GM21367 (cell line): ENCODE data around the gene NCOA1.
"Not testable (repeated sequence)": the region's sequence is repeated elsewhere in the genome, so short reads cannot be mapped to it uniquely, and the experiment has no call there.

Experiments
- ATAC-seq: cut with Tn5 transposase; IDR thresholded peaks from one replicate; pipeline ENCODE4 v1.9.1; 2021; ENCODE audit not compliant: unreplicated experiment

NCOA1 gene

DNA sequence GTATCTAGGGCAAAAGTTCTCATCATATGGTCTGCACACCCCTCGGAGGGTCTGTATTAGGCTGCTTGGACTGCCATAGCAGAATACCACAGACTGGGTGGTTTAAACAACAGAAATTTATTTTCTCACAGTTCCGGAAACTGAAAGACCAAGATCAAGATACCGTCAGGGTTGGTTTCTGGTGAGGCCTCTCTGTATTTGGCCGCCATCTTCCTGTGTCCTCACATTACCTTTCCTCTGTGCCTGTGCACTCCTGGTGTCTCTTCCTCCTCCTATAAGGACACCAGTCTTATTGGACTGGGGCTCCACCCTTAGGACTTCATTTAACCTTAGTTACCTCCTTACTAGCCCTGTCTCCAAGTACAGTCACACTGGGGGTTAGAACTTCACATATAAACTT is 132.5 kb downstream of the NCOA1 start:
- ATAC-seq: no peak

GRCh38 chr2:24625728-24626127 is 134.7 kb downstream of the NCOA1 start:
- ATAC-seq: no peak

DNA sequence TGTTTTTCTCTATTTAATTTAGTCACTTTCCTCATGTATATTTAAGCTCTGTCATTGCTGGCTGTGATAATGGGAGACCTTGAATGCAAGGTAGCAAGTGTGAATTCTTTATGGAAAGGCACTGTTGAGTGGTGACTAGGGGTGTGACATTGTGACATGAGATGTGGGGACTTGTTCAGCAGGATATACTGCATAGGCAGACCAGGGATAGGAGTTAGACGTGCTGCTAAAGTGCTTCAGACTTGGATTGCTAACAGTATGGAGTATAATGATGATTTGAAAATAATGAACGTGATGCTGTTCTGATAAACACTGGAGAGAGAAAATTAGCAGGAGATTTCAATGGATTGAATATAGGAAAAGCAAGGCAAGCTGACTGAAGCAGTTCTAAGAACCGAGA is 135.1 kb downstream of the NCOA1 start:
- ATAC-seq: no peak

DNA sequence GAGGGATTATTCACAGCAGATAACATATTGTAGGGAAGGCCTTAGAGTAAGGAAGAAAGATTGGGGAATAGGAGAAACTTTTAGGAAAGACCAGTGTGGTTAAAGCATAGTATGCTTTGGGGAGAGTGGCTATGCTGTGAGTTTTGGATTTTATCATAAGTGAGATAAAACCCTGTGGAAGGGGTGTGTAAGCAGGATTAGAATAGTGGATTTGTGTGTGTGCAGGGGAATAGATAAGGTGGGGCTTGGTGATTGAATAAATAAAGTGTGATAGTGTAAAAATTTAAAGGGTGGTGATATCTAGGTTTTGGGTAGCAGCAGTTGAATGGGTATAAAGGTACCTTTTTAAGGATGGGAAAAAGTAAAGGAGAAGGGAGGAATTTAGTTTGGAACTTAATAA is 137.7 kb downstream of the NCOA1 start:
- no peak for ATAC-seq

GRCh38 chr2:24632172-24632571 is 141.1 kb downstream of the NCOA1 start:
- no peak for ATAC-seq

DNA sequence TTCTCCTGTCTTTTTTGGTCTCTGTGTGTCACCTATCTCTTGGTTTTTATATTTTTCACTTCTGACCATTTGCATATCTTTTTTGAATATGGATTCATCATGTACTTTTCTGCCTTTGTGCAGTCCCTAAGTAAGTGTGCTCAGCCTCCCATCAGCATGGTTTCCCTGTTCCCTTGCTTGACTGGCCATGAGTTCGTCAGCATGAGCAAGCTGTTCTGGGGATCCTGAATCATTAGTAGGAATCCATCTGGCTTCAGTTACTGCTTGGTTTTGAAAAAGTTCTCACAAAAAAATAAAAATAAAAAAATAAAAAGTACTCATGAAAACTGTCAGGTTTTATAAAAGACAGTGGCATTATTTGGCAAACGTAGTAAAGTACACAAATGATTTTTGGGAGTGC is 144.1 kb downstream of the NCOA1 start:
- no peak for ATAC-seq

- ATAC-seq: no peak
Measured at GRCh38 chr2:24638568-24638967, 147.5 kb downstream of the NCOA1 start.

- ATAC-seq: no peak
Measured at GRCh38 chr2:24642351-24642750, 151.3 kb downstream of the NCOA1 start.

GRCh38 chr2:24643051-24643450 is 152.0 kb downstream of the NCOA1 start:
- no peak for ATAC-seq

- ATAC-seq: no peak
Measured at GRCh38 chr2:24644032-24644431, 153.0 kb downstream of the NCOA1 start.

GRCh38 chr2:24650997-24651642 is 160.1 kb downstream of the NCOA1 start:
- no peak for ATAC-seq

- no peak for ATAC-seq
Measured at GRCh38 chr2:24651643-24652003, 160.6 kb downstream of the NCOA1 start.

DNA sequence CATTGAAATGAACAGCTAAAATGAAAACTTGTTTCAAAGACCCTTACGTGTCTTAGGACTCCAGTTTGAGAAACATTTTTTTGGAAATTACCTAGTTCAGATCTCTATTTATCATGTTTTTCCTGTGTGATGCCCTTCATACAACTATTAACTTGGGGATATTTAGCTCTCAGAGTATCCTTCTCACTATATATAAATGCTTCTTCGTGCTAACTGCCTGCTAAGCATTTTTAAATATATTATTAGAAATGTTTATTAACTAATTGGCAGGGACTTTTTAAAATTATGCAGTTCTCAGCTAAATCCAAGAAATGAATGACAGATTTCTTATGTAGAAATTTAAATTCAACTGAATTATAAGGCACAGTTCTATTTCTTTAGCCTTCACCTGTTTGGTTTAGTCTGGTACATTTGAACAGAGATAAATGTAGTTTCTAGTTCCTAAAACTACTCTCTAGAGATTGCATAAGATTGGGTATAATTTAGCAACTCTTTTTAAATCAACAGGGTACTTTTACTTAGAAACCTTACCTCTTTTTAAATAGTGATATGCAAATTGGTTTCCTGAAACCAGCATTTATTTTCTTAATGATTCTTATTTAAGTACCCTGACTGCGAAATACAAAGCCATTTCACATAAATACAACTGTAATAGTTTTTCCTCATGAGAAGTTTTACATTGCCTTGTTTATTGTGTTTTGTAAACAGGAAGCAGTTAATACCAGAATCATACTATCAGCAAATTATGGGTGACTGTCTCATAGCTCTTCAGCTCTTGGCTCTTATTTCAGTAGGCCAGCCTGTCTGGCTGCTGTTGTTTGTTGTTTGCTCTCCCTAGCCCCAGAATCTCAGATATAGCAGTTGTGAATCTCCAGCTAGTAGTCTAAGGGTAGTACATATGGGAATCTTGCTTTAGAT is 161.5 kb downstream of the NCOA1 start:
- no peak for ATAC-seq

- ATAC-seq: no peak
Measured at GRCh38 chr2:24657818-24658217, 166.8 kb downstream of the NCOA1 start.

DNA sequence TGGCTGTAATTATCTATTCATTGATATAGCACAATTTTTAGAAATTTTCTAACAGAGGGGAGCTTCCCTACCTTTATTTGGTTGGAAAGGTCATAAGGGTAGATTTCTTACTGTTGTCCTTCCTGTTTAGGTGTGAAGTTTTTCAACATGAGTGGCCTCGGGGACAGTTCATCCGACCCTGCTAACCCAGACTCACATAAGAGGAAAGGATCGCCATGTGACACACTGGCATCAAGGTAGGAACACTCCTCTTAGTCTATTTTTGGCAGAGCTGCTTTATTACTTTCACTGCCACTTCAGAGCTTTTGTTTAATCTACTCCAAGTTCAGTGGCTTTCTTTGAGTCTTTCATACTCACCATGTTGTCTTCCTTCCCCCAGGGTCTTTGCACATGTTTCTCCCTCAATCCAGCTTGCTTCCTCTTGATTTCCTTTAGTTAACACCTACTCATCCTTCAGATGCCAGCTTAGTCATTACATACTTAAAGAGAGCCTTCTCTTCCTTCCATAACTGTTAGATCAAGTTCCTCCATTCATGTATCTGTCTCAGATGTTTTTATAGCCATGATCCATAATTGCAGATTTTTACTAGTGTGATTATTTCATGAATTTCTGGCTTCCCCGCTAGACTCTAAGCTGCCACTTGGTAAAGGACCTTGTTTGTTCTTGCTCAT is 167.6 kb downstream of the NCOA1 start:
- ATAC-seq: no peak

- ATAC-seq: no peak
Measured at GRCh38 chr2:24659862-24660261, 168.8 kb downstream of the NCOA1 start.

- ATAC-seq: no peak
Measured at GRCh38 chr2:24667542-24667941, 176.5 kb downstream of the NCOA1 start.

- ATAC-seq: no peak
Measured at GRCh38 chr2:24671230-24671629, 180.2 kb downstream of the NCOA1 start.

DNA sequence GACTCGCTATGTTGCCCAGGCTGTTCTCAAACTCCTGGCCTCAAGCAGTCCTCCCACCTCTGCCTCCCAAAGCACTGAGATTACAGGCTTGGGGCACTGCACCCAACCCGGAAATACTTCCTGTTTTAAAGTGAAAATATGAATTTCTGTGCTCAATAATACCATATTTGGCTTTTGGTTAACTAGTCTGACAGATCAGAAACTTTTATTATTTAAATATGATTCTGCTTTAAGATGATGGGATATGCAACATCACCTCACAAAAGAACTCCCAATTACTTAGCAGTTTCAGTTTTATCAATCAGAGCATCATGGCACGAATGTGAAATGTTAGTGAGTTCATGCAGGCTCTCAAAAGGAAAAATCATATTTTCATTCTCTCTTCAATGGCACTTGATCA is 181.5 kb downstream of the NCOA1 start:
- no peak for ATAC-seq

DNA sequence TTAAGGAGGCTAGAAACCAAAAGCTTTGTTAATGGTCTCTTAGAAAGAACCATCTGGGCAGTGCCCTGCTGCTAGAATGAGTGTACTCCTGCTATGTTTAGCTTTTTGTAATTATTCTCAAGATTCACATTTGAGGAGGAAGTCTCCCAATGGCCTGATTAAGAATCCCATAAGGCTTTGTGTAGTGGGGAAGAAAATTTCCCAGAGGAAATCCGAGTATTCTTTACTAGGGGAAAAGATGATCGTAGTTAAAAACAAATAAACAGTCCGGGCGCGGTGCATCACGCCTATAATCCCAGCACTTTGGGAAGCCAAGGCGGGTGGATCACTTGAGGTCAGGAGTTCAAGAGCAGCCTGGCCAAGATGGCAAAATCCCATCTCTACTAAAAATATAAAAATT is 184.3 kb downstream of the NCOA1 start:
- no peak for ATAC-seq

GRCh38 chr2:24676493-24676892 is 185.4 kb downstream of the NCOA1 start:
- ATAC-seq: no peak

DNA sequence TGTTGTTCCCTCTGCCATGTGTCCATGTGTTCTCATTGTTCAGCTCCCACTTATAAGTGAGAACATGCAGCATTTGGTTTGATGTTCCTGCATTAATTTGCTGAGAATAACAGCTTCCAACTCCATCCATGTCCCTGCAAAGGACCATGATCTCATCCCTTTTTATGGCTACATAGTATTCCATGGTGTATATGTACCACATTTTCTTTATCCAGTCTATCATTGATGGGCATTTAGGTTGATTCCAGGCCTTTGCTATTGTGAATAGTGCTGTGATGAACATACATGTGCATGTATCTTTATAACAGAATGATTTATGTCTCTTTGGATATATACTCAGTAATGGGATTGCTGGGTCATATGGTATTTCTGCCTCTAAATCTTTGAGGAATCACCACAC is 187.0 kb downstream of the NCOA1 start:
- not testable (repeated sequence) for ATAC-seq
